ENCODE results near the gene FGF18. TPM values are rescaled to one million over a fixed set of nuclear protein-coding genes. Genes with fewer than 3 reads are reported as not detected.
A peak's percentile ranks its signal among the peaks of the same experiment; 100 is the strongest.

FGF18 gene
- total and polyA plus RNA-seq, 10 of the 15 experiments (the other 5 are each of a cell fraction or from before 2014, with no cell fraction given): 0.03 to 0.10 (median 0.06) TPM; not detected in 5

DNA sequence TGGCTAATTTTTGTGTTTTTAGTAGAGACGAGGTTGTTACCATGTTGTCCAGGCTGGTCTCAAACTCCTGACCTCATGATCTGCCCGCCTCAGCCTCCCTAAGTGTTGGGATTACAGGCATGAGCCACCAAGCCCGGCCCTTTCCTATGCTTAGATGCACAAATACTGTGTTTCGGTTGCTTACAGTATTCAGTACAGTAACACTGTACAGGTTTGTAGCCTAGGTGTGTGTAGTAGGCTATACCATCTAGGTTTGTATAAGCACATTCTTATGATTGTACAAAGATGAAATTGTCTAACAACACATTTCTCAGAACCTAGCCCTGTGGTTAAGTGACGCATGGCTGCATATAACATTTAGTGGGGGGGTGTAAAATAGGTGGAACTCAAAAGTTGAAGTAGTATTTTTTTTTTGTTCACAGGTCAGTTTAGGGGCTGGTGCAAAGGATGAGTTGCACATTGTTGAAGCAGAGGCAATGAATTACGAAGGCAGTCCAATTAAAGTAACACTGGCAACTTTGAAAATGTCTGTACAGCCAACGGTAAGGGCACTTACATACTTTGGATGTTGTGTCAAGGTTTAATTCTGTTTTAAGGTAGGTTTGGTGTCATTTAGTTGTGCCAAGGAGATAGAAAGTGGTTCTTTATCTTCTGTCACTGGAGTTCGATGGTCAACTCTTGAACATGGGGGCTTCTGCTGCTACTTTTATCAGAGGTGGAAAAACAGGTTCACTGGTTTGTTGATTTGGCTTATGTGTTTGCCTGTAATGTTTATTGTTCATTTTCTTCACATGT is 28.4 kb upstream of the FGF18 start:
- intact Hi-C loops (cut with micrococcal nuclease; ENCODE audit: unreplicated experiment) (no loop called here), in situ Hi-C loops (cut with MboI) (no loop called here)
- peaks cover 85% of the 10 kb centered on the region for H3K79me2 ChIP-seq (ENCODE audit: control insufficient read depth, insufficient read depth, low read length)
- H2AFZ ChIP-seq (ENCODE audit: control insufficient read depth, low read depth, low read length): no peak overlapping the region
- H3K4me1 ChIP-seq (ENCODE audit: control insufficient read depth, insufficient read depth, low read length): peaks cover 5% of the 10 kb centered on the region
- peaks cover 18% of the 10 kb centered on the region; the same call in 1 of the 2 replicates for H4K20me1 ChIP-seq (ENCODE audit: control insufficient read depth, insufficient read depth)
- H3K4me3 ChIP-seq: peak overlapping the region; percentile 92
- no peaks in the 10 kb centered on the region for H3K27me3 ChIP-seq (replicated peaks in 1 of 2; ENCODE audit: control insufficient read depth in 2 of 2, insufficient read depth in 2 of 2, low read length in 1 of 2)
- ChIA-PET CTCF (interaction anchor here (1.0 kb wide), 1 partner anchor 28 kb away, joined by 3 read pairs; no protein-coding TSS in a partner anchor), RAD21 (ENCODE audit: unreplicated experiment) (no interaction called here), POLR2A (no interaction called here), SMC1A (ENCODE audit: uncharacterized antibody, unreplicated experiment) (no interaction called here)
- no TSS peak for BruUV-seq (replicated peaks)
- H3K36me3 ChIP-seq (ENCODE audit: control insufficient read depth in 2 of 2, insufficient read depth in 2 of 2, low read length in 1 of 2): peaks cover 13 to 27% of the 10 kb centered on the region in 2 experiments
- peak overlapping the region; percentile 30 for H3K4me2 ChIP-seq (ENCODE audit: control insufficient read depth, insufficient read depth)
- DNase-seq (ENCODE audit: low read depth, low spot score) (no peak), FAIRE-seq (peak; percentile 18), ATAC-seq (no peak)
- under 1% methylated on average over 8 of the region's 8 CpGs for WGBS (ENCODE audit: insufficient coverage, insufficient replicate concordance, low lambda C conversion rate, missing lambda C conversion rate)
- H3K9ac ChIP-seq (ENCODE audit: control insufficient read depth, insufficient read depth, low read length): peak overlapping the region; percentile 13; the same call in 1 of the 2 replicates
- H3K9me3 ChIP-seq (replicated peaks; ENCODE audit: control insufficient read depth, insufficient read depth, low read length): no peaks in the 10 kb centered on the region
- no peak for TF ChIP-seq RCOR1 (conservative IDR thresholded peaks at IDR 0.05; ENCODE audit: low read depth, low read length)
- peak; percentile 58 for TF ChIP-seq RUNX3 (IDR thresholded peaks at IDR 0.05; ENCODE audit: low read length)
- peak; percentile 29; the same call in 1 of the 2 replicates for TF ChIP-seq SMAD5 (IDR thresholded peaks at IDR 0.05; ENCODE audit: low read depth)
- 0 out of 2 replicates have a peak, but pooled peaks have one; percentile 0 for TF ChIP-seq MXI1 (IDR thresholded peaks at IDR 0.05; ENCODE audit: low read depth, low read length)
- 0 out of 2 replicates have a peak, but pooled peaks have one; percentile 24 for TF ChIP-seq PAX5 (IDR thresholded peaks at IDR 0.05; ENCODE audit: borderline replicate concordance, low read depth, low read length)
- TF ChIP-seq POLR2AphosphoS5 (IDR thresholded peaks at IDR 0.05; ENCODE audit: low read length): peak; percentile 79
- no peak for TF ChIP-seq SREBF2 (IDR thresholded peaks at IDR 0.05; ENCODE audit: low read length)
- TF ChIP-seq EZH2 (IDR thresholded peaks at IDR 0.05; ENCODE audit: borderline replicate concordance, control insufficient read depth, low read depth, low read length): no peak
- 0 out of 2 replicates have a peak, but pooled peaks have one; percentile 40 for TF ChIP-seq POLR2AphosphoS2 (IDR thresholded peaks at IDR 0.05; ENCODE audit: low read depth, low read length)
- TF ChIP-seq, protein P1, sequence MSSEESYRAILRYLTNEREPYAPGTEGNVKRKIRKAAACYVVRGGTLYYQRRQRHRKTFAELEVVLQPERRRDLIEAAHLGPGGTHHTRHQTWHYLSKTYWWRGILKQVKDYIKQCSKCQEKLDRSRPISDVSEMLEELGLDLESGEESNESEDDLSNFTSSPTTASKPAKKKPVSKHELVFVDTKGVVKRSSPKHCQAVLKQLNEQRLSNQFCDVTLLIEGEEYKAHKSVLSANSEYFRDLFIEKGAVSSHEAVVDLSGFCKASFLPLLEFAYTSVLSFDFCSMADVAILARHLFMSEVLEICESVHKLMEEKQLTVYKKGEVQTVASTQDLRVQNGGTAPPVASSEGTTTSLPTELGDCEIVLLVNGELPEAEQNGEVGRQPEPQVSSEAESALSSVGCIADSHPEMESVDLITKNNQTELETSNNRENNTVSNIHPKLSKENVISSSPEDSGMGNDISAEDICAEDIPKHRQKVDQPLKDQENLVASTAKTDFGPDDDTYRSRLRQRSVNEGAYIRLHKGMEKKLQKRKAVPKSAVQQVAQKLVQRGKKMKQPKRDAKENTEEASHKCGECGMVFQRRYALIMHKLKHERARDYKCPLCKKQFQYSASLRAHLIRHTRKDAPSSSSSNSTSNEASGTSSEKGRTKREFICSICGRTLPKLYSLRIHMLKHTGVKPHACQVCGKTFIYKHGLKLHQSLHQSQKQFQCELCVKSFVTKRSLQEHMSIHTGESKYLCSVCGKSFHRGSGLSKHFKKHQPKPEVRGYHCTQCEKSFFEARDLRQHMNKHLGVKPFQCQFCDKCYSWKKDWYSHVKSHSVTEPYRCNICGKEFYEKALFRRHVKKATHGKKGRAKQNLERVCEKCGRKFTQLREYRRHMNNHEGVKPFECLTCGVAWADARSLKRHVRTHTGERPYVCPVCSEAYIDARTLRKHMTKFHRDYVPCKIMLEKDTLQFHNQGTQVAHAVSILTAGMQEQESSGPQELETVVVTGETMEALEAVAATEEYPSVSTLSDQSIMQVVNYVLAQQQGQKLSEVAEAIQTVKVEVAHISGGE (CRISPR knock-in tag; IDR thresholded peaks at IDR 0.05): no peak
- no peak for TF ChIP-seq NFYB (IDR thresholded peaks at IDR 0.05; ENCODE audit: insufficient read depth, low read depth, low read length)
- TF ChIP-seq MEF2A (IDR thresholded peaks at IDR 0.05; ENCODE audit: insufficient read depth, low read depth, low read length): no peak
- H3K27ac ChIP-seq (ENCODE audit: control insufficient read depth, insufficient read depth): no peak overlapping the region
